Hair follicular keratinocyte (primary cell): ENCODE results near the gene C1orf226. TPM values are rescaled to one million over a fixed set of nuclear protein-coding genes. Genes with fewer than 3 reads are reported as not detected.

ENCODE experiments used
- total RNA-seq: library from RNA; depleted of rRNA; stranded (reverse); fragments of >200 nt; gene quantifications from 2 replicates; pipeline ENCODE4 v1.2.3, GENCODE V29; 2015

C1orf226 gene
- total RNA-seq, result 0.08 and 0.34 TPM in 2 replicates

GRCh38 chr1:162381383-162381782 lies at the start of gene C1orf226:
TSS of gene C1orf226 (plus strand) at chr1:162381728. CDS start at chr1:162381902, 174 bp downstream.

GRCh38 chr1:162376691-162377090 lies 4.8 kb upstream of the C1orf226 start, which contains the start of gene SPATA46:
TSS of gene SPATA46 (minus strand) at chr1:162376854. CDS start at chr1:162376790, 64 bp downstream.

DNA sequence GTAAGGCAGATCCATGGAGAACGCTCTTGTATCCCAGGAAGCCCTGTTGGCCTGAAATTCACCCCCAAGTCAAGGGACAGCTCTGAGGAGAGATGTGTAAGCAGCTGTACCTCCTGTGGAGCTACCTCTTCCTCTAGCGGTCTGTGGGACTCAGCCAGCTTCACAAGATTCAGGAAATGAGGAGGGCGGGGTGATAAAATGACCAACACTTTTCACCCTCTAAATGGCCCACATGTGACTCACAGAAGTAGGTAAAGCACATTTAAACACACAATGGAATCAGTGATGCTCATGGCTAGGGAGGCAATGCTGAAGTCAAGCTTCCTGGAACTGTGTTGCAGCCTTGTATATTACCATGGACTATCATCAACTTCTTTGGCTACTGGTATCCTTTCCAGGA lies 30.5 kb downstream of the C1orf226 start, which contains the start of gene SH2D1B:
TSS of gene SH2D1B (minus strand) at position 135 of the 400 bp plus-strand sequence. CDS start at position 15, 120 bp downstream.

Other genes with a start within 250 kb of the C1orf226 start
- not detected in 2 replicates for gene SPATA46, start 4.9 kb upstream of the C1orf226 start, total RNA-seq
- not detected in 2 replicates for gene SH2D1B, start 30.4 kb downstream of the C1orf226 start, total RNA-seq
- gene UHMK1, start 116.1 kb downstream of the C1orf226 start, total RNA-seq, result 35.0 and 40.8 TPM in 2 replicates
- gene UAP1, start 180.0 kb downstream of the C1orf226 start, total RNA-seq, result 151 and 160 TPM in 2 replicates